ENCODE measurements around the gene CCL11. TPM values are rescaled to one million over a fixed set of nuclear protein-coding genes. Genes with fewer than 3 reads are reported as not detected.

The CCL11 gene
- total RNA-seq, 1 donor from 2014 or later: not detected

DNA sequence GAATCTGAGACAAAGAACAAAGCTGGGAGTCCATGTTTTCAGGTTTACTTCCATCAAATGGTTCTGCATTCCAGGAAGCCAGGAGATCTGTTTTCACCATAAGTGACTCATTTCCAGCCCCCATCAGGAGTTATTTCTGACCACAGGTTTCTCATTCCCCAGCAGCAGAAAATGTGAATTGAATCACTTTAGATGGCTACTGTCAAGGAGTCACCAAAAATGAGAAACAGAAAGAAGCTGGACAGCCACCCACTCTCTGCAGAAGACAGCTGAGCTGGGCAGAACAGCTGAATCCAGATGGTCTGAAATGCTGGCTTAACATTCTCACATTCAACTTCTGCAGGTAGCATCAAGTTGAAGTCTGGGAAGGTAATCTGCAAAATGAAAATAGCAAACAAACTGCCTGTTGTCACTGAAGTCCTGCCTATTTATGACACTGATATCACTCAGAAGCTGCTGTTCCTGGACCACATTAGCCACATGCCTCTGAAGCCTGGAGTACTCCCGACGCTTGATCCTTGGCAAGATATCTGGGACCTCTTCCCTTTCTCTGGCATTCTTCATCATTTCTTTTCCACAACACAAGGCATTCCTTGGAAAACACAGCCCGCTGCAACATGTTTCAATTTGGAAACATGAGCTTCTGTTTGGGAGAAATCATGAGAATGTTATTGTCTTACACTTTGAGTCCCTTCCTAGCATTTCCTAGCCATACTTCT, 15.3 kb downstream of the CCL11 start:
- DNase-seq (ENCODE audit: extremely low spot score, unreplicated experiment): peak; percentile 8
- no peak overlapping the region for H3K27ac Mint-ChIP-seq (ENCODE audit: unreplicated experiment)
- no peak overlapping the region for H3K4me3 Mint-ChIP-seq (ENCODE audit: unreplicated experiment)
- peaks cover 27% of the 10 kb centered on the region for H3K4me1 Mint-ChIP-seq (ENCODE audit: unreplicated experiment)
- no peaks in the 10 kb centered on the region for H3K9me3 Mint-ChIP-seq (ENCODE audit: unreplicated experiment)
- no peaks in the 10 kb centered on the region for H3K27me3 Mint-ChIP-seq (ENCODE audit: unreplicated experiment)
- no peaks in the 10 kb centered on the region for H3K36me3 Mint-ChIP-seq (ENCODE audit: unreplicated experiment)
- TF ChIP-seq, protein P1, sequence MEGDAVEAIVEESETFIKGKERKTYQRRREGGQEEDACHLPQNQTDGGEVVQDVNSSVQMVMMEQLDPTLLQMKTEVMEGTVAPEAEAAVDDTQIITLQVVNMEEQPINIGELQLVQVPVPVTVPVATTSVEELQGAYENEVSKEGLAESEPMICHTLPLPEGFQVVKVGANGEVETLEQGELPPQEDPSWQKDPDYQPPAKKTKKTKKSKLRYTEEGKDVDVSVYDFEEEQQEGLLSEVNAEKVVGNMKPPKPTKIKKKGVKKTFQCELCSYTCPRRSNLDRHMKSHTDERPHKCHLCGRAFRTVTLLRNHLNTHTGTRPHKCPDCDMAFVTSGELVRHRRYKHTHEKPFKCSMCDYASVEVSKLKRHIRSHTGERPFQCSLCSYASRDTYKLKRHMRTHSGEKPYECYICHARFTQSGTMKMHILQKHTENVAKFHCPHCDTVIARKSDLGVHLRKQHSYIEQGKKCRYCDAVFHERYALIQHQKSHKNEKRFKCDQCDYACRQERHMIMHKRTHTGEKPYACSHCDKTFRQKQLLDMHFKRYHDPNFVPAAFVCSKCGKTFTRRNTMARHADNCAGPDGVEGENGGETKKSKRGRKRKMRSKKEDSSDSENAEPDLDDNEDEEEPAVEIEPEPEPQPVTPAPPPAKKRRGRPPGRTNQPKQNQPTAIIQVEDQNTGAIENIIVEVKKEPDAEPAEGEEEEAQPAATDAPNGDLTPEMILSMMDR (IDR thresholded peaks at IDR 0.05): no peak

DNA sequence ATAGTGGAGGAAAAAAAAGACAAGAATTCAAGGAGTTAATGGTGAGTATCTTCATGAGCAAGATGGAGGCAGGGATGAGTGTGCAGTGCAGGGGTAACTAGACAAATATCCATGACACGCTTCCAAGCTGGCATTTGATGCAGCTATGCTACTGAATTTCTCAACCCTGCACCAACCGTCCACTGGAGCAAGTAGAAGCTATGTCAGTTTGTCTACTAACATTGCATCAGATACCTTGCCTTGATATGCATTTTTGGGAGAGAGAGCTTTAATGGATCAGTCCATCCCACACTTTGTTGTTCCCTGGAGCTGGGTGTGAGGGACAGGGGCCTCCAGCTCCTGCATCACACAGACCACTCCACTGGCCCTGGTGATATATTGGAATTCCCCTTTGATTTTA, 16.4 kb downstream of the CCL11 start:
- Mint-ChIP-seq H3K9me3 (ENCODE audit: unreplicated experiment) (no peaks in the 10 kb centered on the region), H3K4me3 (ENCODE audit: unreplicated experiment) (no peak overlapping the region), H3K27me3 (ENCODE audit: unreplicated experiment) (no peaks in the 10 kb centered on the region), H3K27ac (ENCODE audit: unreplicated experiment) (no peak overlapping the region), H3K36me3 (ENCODE audit: unreplicated experiment) (no peaks in the 10 kb centered on the region), H3K4me1 (ENCODE audit: unreplicated experiment) (peaks cover 32% of the 10 kb centered on the region)
- DNase-seq (ENCODE audit: extremely low spot score, unreplicated experiment): peak; percentile 6
- TF ChIP-seq, protein P1 (IDR thresholded peaks at IDR 0.05): no peak

DNA sequence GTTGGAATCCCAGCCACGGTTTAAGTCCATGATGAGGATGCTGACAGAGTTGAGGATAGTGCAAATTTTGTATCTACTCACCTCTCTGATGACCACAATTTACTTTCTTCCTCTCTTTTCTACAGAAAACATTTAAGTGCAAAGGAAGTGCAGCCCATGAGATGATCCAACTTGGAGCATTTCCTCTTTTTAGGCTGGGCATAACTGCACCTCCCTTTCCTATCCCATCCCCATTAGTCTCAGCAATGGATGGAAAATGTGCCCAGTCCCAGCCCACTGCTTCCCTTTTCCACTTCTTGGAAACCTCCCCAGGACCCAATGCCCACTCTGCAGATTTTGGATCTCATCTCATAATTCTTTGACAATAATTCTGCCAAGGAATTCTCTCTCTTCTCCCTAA, 17.1 kb downstream of the CCL11 start:
- TF ChIP-seq, protein P1 (IDR thresholded peaks at IDR 0.05): no peak
- H3K27me3 Mint-ChIP-seq (ENCODE audit: unreplicated experiment): no peaks in the 10 kb centered on the region

DNA sequence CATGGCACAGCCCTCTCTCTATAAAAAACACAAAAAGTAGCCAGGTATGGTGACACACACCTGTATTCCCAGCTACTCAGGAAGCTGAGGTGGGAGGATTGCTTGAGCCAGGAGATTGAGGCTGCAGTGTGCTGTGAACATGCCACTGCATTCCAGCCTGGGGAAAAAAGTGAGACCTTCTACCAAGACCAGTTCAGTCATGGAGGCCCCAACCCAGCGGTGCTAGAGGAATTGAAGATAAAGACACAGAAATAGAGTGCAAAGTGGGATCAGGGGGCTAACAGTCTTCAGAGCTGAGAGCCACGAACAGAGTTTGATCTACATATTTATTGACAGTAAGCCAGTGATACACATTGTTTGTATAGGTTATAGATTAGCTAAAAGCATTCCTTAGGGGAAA, 18.1 kb downstream of the CCL11 start:
- no peaks in the 10 kb centered on the region for H3K9me3 Mint-ChIP-seq (ENCODE audit: unreplicated experiment)
- no peak overlapping the region for H3K4me3 Mint-ChIP-seq (ENCODE audit: unreplicated experiment)
- H3K27ac Mint-ChIP-seq (ENCODE audit: unreplicated experiment): no peak overlapping the region
- peaks cover 36% of the 10 kb centered on the region for H3K4me1 Mint-ChIP-seq (ENCODE audit: unreplicated experiment)
- H3K36me3 Mint-ChIP-seq (ENCODE audit: unreplicated experiment): no peaks in the 10 kb centered on the region
- DNase-seq (ENCODE audit: extremely low spot score, unreplicated experiment): peak; percentile 23
- no peaks in the 10 kb centered on the region for H3K27me3 Mint-ChIP-seq (ENCODE audit: unreplicated experiment)
- TF ChIP-seq, protein P1 (IDR thresholded peaks at IDR 0.05): no peak

More for the DNA sequence above, 17.1 kb downstream of the CCL11 start:
- Mint-ChIP-seq H3K4me3 (ENCODE audit: unreplicated experiment) (no peak overlapping the region), H3K27ac (ENCODE audit: unreplicated experiment) (no peak overlapping the region), H3K36me3 (ENCODE audit: unreplicated experiment) (no peaks in the 10 kb centered on the region), H3K4me1 (ENCODE audit: unreplicated experiment) (peaks cover 39% of the 10 kb centered on the region), H3K9me3 (ENCODE audit: unreplicated experiment) (no peaks in the 10 kb centered on the region)
- DNase-seq (ENCODE audit: extremely low spot score, unreplicated experiment): peak; percentile 2

DNA sequence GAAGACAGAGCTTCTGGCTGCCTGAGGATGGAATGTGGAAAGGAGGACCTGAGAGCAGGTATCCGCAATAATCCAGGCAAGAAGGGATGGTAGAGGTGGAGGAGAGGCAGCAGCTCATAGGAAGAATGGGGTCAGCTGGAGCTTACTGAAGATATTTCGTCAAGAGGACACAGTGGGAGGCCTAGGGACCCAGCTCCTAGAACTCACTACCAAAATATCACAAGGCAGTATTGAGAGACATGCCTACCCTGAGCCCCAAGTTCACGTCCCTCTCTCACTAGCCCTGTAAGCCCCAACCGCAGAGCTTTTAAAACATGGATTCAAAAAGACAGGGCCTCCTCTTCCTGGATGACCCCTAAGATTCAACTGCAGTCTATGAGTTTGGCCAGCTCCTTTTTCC, 19.5 kb downstream of the CCL11 start:
- peaks cover 34% of the 10 kb centered on the region for H3K4me1 Mint-ChIP-seq (ENCODE audit: unreplicated experiment)
- TF ChIP-seq, protein P1 (IDR thresholded peaks at IDR 0.05): no peak

More for the DNA sequence above, 19.5 kb downstream of the CCL11 start:
- Mint-ChIP-seq H3K4me3 (ENCODE audit: unreplicated experiment) (no peak overlapping the region), H3K36me3 (ENCODE audit: unreplicated experiment) (no peaks in the 10 kb centered on the region), H3K9me3 (ENCODE audit: unreplicated experiment) (no peaks in the 10 kb centered on the region), H3K27me3 (ENCODE audit: unreplicated experiment) (no peaks in the 10 kb centered on the region), H3K27ac (ENCODE audit: unreplicated experiment) (no peak overlapping the region)
- DNase-seq (ENCODE audit: extremely low spot score, unreplicated experiment): peak; percentile 56
